GM18517 (cell line): ENCODE measurements around the gene GRID1.
"Not testable (repeated sequence)": the region's sequence is repeated elsewhere in the genome, so short reads cannot be mapped to it uniquely, and the experiment has no call there.

Experiments used
- ATAC-seq: cut with Tn5 transposase; IDR thresholded peaks from one replicate; pipeline ENCODE4 v1.9.1; 2021; ENCODE audit warnings: mild to moderate bottlenecking, moderate library complexity; ENCODE audit not compliant: unreplicated experiment

GRID1 gene

DNA sequence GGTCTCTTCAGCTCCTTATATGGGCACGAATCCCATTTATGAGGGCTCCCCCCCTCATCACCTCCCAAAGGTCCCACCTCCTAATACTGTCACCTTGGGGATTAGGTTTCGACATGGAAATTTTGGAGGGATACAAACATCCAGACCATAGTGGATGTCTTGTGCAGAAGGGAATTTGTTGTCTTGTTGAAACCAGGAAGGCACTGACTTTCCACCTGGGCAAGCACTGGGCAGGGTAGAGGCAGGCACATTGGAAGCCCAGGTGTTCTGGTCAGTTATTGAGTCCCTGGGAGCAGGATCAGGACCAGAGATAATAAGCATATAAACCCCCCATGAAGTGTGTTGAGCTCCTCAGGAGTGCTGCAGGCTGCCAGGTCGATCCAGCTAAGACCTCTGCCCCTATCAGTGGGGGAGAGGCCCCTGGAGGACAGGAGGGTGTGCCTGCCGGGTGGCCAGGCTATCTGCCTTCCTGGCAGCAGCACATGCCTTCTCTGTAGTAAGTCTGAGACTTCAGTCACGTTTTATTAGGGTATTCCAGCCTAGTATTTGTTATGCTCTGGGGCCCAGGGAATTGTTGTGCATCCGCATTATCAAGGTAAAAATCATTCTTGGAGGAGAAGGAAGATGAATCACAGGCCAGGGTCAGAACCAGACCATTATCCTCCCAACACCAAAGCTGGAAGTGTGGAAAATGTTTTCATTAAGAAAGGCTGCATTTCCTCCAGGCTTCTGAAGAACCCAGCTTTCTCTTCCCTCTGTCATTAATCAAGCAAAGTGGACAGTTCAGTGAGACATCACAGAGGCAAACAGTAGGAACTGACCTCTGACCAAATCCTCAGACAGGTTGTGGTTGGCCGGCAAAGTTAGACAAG, 503.1 kb downstream of the GRID1 start:
- no peak for ATAC-seq

DNA sequence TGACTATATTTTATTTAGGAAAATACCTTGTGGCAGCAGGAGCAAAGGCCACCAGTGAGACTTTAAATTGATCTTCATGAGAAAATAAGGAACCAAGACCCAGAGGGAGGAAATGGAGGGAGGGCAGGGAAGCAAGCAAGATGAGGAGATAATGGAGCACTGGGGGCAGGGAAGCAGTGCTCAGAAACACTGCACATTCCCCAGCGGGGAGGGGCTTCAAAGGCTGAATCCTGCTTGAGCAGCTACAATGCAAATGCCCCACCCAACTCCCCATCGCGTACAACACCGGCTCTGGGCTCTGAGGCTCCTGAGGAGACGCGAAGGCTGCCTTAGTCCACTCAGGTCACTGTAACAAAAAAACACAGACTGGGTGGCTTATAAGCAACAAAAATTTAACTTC, 503.8 kb downstream of the GRID1 start:
- ATAC-seq = no peak

DNA sequence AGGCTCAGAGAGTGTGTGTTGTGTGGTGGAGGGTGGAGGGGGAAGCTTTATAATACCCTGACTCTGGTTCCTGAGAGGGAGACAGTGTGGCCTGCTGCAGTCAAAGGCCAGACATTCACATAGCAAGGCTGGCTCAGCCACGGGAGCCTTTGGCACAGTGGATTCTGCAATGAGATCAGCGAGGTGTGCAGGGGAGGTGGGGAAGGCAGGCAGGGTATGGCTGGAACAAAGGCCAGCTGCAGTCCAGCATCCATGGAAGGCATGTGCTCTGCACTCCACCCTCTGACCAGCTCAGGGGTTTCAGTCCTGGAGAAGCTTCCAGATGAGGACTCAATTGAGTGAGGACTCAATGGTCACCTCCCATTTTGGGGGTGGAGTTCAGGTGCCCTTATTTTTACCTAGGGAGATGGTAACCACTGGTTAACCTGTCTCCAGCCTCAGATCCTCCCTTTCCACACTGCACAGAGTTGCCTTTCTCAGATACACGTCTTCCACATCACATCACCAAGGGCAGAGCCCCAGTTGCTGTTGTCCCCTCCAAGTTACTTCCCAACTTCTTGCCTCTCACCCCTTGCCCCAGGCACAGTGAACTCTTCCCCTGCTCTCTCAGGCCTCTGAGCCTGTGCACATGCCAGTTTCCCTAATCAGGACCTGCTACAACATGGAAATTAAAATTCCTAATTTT, 504.9 kb downstream of the GRID1 start:
- ATAC-seq = no peak

DNA sequence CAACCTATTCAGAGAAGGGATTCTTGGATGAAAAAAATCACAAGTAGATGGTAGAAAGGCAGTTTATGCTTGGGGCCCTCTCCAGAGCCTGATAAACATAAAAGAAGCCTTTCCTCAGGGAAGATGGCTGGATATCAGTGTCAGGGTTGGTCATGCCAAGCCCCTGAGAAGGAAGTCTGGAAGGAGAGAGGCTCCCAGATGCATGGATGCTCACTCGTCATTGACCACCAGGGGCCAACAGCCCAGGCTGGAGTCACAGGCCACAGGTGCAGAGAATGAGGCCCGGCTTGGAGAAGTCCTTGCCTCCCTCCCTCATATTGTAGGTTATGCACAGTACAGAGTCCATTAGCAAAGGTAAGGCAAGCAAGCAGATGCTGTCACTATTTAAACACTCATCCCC, 506.7 kb downstream of the GRID1 start:
- no peak for ATAC-seq

DNA sequence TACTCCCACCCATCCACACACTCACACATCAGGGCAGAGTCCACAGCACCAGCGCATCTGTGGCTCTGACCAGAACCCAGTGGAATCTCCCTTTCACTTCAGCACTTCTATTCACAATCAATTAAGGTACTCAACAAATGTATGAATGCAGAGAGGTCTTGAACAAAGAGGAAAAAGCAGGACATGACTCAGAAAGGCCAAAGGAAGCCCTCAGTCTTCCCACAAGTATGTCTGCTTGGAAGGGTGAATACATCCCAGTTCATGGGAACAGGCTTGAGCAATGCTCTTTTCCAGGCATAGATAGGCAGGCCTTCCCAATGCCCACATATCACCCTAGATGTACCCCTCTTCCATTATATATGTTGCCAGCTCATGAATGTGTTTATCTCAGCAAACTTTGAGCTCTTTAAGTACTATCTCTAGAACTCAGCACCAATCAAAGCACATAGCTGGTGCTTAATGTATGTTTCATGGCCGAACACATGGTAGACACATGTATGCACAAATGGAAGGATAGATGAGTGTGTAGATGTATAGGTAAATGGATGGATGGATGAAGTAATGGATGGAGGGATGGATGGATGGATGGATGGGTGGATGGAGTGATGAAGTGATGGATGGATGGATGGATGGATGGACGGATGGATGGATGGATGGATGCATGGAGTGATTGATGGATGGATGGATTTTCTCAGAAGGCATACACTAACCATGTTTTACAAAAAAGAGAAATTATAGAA, 507.6 kb downstream of the GRID1 start:
- no peak for ATAC-seq

DNA sequence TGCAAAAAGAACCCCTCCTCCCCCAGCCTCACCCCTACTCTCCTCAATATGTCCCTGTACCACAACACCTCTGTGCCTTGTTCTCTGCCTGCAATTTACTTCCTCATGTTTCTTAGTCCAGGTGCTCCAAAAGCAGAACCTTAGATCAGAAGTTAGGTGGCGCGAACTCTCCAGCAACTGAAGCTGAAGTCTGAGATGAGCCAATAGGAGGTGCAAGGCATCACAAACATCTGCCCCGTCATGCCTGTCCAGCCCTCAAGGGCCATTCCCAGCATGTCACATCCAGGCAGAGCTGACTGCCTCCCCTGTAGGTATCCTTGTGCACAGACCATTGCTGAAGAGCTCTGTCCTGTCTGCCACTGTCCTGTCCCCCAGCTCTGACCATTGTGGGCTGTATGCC, 508.8 kb downstream of the GRID1 start:
- ATAC-seq = no peak

DNA sequence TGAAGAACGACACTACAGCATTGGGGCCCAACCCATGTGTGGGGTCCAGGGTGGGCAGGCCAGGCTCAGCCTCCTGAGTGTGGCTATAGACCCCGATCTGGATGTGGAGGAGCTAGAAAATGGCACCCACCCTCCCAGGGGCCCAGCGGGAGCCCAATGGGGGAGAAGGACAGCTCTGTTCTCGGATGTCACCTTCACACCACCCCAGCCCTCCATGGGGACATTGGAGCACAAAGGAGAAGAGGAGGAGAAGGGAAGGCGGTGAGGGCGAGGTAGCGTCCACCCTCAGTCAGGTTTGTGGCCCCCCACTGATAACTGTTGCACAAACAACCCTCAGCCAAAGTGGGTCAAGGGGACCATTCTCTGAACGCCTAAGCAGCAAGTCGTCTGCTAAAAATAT, 509.3 kb downstream of the GRID1 start:
- ATAC-seq = no peak

DNA sequence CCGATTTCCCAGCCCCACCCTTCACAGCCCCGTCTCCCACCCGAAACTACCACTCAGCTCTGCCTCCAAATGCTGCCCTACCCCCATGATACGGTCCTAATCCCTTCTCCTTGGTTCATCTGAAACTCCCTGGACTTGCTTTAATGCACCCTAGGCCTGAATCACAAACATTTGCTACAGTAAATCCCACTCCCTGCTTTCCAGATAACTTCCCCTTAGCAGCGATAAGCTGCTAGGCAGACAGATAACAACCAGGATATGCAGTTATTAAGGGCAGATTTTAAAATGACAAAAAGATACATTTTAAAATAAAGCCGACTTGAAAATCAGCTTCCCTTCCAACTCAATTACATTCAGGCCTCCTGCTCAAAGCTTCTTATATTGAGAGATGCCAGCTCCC, 514.7 kb downstream of the GRID1 start:
- no peak for ATAC-seq

DNA sequence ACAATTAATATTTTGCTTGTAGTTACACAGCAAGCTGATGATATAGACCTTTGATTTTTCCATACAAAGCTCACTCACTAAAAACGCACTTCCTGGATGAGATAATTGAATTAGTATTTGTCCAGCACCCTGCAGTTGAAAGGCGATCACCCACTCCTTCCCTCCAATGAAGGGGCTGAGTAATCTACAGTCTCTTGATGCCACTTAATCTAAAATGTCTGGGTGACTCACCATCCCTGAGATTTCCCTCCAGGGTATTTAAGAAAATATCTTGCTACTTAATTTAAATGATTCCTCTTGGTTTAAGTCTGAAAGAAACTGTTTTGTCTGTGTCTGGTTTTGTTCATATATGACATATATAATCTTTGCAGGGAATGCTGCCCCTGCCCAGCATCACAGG, 515.3 kb downstream of the GRID1 start:
- ATAC-seq = no peak

DNA sequence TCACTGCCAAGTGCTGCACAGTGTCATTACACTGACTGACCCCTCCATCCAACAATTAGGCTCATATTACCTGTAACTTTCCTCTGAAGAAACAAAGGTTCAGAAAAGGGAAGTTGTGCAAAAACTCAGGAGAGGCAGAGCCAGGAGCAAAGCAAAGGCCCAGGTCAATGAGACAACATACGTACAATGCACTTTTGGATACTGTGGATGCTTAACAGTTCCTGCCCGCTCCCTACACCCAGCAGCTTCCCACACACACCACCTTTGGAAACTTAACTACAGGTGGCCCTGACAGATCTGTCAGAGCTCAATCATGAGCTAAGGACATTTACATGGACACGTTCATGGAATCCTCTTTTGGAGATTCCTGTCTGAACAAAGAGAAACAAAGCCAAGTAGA, 515.9 kb downstream of the GRID1 start:
- no peak for ATAC-seq

DNA sequence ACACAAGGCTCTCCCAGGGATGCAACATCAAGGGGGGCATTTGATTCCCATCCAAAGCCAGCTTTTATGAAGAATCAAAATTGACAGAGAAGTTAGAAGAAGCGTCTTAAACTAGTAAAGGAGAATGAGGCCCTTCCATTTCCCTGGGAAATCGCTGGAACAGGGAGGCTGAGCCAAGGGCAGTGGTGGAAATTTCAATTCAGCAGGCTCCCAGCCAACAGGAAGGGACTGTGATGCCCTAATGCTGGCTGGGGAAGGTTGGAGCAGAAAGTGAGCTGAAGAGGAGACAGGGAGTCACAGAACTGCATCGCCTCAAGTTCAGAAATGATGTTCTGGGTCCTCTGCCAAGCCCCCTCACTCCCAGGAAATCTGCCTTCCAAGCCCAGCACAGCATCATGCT, 517.3 kb downstream of the GRID1 start:
- no peak for ATAC-seq

DNA sequence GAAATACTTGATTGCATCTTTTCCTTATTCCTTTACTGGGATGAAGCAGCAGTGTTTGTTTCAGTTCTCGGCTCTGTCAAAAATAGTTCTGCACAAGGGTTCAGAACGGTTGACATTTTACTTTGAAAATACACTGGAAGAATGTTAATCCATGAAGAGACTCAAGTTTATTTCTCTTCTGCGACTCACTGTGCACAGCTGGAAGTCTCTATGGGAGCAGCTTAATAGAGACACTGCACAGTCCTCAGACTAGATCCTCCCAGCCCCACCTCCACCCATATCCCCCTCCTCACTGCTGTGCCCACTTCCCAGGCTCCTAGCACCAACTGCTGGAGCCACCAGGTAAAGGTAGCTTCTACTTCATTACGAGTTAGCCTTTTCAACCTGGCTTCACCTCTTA, 517.8 kb downstream of the GRID1 start:
- no peak for ATAC-seq

DNA sequence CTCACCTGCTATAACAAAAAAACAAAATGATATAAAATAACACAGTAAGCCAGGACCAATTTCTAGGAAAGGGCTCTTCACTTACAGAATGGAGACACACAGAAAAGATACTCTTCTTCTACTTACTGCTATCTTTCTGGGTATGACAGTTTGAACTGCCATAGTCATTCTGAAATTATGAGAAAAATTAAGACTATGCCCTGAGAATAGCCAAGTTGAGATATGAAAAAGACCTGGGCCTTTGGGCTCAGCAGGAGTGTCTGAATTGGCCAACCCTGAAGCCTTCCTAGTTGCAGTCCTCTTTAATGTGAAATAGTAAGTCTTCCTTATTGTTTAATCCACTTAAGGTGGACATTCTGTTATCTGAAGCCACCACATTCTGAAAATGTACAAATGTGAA, 519.5 kb downstream of the GRID1 start:
- no peak for ATAC-seq

DNA sequence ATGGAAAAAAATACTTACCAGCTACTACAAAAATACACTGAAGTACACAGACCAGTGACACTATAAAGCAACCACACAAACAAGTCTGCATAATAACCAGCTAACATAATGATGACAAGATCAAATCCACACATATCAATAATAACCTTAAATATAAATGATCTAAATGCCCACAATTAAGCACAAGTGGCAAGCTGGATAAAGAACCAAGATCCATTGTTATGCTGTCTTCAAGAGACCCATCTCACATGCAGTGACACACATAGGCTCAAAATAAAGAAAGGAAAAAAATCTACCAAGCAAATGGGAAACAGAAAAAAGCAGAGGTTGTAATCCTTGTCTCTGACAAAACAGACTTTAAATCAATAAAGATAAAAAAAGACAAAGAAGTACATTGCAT, 527.9 kb downstream of the GRID1 start:
- ATAC-seq = not testable (repeated sequence)

DNA sequence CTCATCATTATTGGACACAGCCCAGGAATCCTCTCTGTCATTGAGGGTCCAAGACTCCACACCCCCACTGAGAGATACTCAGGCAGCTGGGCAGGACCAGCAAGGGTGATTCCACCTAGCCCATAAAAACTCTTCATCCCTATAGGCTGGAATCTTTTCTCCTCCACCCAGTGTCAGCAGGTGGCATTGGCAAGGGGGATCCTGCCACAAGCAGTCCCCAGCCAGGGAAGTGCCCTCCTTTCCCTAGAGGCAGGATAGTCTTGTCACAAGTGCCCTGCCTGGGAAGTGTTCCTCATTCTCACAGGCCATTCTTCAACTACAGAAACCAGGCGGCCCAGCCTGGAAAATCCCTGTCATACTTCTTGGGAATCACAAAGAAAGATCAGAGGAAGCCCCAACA, 533.6 kb downstream of the GRID1 start:
- no peak for ATAC-seq

DNA sequence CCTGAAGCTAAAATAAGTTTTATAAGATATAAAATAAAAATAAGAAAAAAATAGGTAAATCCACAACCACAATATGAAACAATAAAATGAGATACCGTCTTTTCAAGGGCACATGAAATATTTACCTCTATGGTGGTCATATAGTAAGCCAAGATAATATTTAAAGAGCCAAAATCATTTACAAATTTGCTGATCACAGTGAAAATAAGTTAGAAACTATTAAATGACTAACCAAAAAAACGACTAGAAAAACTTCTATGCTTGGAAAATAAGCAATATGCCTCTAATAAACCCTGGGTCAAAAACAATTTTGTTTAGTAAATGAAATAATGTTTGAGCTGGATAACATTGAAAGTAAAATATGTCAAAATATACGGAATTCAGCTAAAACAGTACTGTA, 535.2 kb downstream of the GRID1 start:
- no peak for ATAC-seq

DNA sequence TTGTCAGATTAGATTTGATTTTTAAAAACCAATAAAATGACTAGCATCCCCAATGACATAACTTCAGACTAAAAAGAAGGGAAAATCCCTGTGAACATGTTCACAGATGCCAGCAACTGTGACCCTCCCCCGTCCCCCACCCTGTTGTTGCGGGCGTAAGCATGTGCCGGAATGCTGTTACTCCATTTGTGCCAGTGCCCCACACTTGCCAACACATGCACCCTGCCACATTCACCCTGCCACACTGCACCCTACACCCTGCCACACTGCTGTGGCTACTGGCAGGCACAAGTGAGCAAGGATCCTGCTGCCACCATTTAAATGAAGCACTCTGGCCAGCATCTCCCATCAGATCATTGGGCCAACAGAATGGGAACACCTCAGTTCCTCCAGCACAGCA, 540.2 kb downstream of the GRID1 start:
- no peak for ATAC-seq

DNA sequence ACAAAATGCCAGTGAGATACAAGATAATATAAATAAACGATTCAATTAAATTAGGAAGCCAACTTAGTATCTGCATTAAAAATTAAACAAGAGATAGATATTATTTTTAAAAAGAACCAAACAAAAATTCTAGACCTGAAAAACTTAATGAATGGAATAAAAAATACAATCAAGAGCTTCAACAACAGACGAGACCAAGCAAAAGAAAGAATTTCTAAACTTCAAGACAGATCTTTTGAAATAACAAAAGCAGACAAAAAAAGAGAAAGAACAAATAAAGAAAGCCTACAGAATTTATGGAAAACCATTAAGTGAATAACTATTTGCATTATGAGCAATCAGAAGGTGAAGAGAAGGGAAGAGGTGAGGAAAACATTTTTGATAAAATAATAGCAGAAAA, 555.2 kb downstream of the GRID1 start:
- no peak for ATAC-seq

DNA sequence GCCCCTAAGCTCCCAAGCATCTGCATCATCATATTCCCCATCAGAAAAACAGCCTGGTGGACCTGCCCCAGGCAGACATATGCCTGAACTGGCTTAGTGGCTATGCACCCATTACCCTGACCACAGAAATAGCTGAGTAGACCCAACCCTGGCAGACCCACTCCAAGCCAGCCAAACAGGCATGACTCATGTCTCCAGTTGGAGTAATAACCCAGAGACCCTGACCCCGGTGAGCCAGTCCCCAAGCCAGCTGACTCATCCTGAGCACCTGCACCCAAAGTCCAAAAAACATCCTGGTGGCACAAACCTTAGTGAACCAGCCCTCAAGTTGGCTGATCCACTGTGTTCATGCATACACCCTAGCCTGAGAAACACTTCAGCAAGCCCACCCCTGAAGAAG, 555.9 kb downstream of the GRID1 start:
- no peak for ATAC-seq

DNA sequence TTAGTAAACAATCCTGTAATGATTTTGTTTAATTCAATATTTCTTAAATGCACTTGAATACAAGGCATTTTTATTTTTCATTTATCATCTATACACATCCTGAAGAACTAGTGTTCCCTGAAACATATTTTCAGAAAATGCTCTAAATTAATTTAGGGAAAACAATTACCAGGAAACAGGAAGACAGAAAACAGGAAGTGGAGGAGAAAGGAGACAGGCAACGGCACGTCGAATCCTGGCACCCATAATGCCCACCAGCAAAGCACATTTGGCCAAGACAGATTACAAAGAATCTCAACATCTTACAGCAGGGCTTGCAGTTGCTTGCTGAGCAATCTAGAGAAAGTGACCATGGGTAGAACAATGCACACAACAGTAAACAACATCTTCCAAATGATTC, 571.1 kb downstream of the GRID1 start:
- no peak for ATAC-seq

DNA sequence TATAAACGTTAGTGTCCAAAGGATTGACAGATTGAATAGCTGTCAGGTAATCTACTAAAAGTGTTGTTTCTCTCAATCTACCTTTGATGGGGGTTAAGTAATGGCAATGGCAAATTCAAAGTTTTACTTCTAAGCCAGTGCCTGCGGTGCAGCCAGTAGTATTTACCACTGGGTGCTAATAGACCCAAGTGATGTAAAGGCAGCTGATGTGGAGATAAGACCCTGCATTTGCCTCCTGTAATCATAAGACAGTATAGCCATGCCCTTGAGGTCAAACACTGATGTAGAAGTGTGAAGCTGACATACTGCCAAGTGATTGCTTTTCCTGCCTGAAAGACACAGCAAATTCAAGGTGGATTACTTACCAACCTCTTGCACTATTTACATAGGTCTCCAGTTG, 572.0 kb downstream of the GRID1 start:
- no peak for ATAC-seq

DNA sequence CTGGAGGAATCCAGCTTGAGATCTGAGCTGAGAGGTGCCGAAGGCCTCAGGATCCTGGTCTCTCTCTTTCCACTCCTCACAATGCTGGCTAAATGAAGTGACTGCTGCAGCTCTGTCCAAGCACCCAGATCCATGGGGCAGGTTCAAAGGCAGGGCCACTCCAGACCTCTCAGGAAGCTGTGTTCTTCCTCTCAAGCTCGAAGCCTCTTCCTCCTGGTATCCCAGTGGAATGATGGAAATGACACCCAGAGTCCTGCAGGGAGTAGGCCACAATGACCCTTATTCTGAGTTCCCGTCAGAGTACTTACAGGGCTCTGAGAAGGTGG, 574.1 kb downstream of the GRID1 start:
- ATAC-seq = no peak
